Activated CD4-positive, alpha-beta T cell treated with anti-CD3 and anti-CD28 coated beads for 48 hours (primary cell): ENCODE data around the gene BRSK1.

Source experiments
- DNase-seq: peaks from one replicate; pipeline ENCODE4 v3.0.0-alpha.2; 2020

Gene BRSK1

DNA sequence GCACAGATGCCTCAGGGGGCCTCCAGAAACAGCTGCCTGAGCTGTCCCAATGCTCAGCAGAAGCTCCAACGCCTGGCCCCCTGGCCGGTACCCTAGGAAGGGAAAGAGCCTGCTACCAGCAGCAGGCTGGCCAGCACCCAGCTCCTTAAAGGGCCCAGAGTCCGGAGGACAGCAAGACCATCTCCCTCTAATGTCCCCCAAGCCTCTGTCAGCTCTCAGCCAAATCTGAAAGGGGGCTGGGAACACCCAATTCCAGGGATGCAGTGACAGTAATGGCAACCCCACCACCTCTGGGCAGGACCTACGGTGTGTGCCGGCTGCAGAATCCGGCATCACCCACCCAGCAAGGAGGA is 29.2 kb upstream of the BRSK1 start:
- DNase-seq = no peak

DNA sequence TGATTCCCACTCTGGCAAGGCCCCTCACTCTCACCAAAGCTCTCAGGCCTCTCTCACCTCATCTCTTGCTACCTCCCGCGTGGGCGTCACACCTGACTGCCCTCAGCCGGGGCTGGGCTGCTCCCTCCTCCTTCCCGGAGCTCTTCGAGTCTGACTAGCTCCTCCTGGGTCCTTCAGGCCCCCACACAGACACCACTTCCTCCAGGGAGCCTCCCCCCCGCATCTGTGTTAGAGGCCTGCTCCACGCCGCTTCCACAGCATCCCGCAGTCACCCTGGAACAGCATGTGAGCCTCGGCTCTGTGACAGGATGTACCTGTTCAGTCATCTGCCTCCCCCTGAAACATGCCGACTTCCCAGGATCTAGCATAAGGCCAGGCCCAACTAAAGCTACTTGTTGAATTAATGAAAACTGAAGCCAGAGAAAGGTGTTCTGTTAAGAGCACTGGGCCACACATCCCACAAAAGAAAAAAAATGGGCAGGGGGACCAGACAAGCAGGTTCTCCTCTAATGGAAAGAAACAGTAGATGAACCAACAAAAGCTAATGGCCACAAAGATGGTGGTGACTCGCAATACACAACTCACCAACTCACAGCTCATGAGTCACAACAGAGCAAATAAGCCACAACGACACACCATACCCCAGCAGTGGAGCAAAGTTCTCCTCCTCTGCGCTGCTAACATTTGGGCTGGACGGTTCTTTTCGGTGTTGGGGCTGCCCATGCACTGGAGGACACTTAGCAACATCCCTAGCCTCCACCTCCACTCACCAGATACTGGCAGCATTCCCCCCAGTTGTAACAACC is 28.0 kb upstream of the BRSK1 start:
- peak; percentile 75 for DNase-seq

DNA sequence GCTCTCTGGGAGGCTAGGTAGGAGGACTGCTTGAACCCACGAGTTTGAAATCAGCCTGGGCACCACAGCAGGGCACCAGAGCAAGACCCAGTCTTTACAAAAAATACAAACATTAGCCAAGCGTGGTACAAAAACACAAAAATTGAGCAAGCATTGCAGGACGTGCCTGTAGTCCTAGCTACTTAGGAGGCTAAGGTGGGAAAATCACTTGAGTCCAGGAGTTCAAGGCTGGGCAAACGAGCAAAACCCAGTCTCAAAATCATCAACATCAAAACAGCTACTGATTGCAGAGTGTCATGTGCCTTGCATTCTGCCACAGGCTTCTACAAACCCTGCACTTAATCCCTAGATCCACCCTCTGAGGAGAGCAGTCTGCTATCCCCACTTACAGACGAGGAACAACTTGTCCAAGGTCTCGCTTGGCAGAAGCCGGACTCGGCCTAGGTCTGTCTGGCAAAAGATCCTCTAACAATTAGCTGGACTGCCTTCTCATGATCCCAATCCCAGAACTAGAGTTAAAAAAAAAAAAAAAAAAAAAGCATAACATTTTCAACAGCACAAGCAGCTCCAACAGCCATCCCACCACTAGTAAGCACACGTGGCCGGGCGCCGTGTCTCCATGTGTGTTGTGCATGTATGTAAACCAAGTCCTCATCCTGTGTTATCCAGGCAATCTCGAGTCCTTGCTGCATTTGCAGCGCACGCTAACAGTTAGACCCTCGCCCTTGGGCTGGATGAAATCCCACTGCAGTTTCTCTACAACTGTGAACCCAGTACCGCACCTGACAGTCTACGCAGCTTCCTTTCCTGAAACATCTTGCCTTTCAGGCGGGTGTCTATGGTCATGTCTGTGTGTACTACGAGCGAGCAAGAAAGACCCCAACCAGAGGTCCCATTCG is 27.0 kb upstream of the BRSK1 start:
- DNase-seq = peak; percentile 34

DNA sequence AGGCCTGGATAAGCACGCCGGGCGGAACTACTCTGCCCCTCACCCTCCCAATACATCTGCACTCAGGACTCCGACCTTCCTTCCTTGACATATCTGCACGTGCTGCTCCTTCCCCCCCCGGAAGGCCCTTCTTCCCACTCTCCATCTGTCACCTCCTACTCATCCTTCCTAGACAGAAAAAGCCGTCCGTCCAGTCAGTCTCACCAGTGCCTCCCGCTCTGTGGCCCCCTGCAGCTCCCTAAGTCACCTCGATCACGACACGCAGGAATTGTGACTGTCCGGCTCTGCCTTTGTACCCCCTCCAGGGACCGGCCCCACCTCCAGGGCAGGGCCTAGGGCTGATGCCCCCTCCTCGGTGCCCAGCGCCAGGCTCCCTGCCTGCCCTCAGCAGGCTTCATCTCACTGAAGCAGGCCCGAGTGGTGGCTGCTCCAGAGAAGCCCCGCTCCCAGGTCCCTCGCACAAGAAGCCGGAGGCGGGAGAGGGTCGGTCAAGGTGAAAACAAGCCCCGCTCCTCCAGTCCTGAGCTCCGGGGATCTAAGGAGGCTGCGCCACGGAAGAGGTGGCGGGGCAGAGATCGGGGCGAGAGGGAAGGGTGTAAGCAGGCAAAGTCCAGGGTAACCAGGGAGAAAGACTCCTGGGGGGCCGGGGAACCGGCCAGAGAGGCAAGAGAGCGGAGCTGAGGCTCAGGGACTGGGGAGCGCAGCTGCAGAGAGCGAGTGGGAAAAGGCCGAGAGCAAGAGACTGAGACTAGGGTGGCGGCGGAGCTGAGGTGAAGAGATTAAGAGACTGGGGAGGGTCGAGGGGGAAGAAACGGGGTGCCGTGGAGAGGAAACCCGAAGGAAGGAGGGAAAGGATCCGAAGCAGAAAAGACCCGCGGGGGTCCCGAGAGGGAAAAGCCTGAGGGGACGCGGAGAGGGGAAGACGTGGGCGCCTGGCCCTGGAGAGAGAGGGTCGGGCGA is 26.1 kb upstream of the BRSK1 start:
- DNase-seq = peak; percentile 45

DNA sequence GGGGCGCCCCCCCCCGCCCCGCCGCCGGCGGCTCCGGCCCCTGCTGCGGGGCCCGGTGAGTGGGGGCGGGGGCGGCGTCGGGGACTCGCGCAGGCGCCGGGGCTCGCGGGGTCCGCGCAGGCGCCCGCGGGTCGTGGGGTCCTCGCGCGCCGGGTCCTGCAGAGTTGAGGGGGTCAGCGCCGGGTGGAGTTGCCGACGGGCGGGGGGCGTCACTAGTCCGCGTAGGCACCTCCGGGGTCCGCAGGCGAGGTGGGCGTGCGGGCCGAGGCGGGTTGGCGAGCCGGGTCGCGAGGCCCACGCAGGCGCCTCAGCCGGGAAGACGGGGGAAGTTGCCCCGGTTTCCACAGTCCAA is 25.3 kb upstream of the BRSK1 start:
- DNase-seq = peak; percentile 45

DNA sequence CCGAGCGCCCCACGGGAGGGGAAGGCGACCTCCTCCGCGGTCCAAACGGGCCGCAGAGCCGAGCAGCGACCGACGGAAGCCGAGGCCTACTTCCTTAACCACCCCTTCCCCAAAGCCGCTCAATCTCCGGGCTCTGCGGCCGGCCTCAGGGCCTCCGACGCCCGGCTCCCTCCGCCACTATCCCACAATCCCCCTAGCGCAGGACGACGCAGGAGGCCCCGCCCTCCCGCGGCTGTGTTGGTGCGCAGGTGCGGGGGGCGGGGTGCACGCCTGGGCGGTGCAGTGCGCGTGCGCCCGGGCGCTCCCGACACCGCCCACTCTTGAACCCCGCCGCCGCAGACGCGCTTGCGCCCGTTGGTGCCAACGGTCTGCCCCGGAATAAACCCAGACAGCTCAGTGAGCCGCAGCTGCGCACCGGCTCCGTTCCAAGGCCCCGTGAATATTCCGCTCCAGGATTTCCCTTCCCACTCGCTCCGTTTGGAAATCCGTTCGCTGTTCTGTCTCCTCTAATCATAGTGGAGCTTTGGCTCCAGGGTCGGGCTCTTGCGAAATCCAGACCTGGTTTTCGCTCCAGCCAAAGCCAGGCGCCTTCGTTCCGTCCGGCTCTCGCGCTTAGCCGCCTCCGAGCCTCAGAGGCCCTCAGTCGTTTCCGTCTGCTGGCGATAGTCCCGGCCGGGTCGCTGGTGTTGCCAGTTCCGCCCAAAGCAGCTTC is 24.8 kb upstream of the BRSK1 start, which contains the start of gene PPP6R1:
Gene PPP6R1 (minus strand): TSS at position 190 of the 712 bp plus-strand sequence. CDS start 11,914 bp downstream, outside the sequence.
- peak; percentile 96 for DNase-seq

DNA sequence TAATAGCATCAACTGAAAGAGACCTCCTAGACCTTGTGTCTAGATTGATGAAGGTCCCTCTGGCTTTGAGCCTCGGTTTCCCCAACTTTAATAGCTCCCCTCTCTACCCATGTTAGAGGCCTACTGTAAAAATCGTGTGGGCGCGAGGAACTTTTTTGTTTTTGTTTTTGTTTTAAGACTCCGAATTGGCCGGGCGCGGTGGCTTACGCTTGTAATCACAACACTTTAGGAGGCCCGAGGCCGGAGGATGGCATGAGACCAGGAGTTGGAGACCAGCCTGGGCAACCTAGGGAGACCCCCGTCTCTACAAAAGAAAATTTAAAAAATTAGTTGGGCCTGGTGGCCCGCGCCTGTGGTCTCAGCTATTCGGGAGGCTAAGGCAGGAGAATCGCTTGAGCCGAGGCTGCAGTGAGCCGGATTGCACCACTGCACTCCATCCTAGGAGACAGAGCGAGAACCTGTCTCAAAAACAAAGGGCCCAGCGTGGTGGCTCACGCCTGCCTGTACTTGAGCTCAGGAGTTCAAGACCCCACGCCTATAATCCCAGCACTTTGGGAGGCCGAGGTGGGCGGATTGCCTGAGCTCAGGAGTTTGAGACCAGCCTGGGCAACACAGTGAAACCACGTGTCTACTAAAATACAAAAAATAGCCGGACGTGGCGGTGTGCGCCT is 24.1 kb upstream of the BRSK1 start:
- peak; percentile 17 for DNase-seq

DNA sequence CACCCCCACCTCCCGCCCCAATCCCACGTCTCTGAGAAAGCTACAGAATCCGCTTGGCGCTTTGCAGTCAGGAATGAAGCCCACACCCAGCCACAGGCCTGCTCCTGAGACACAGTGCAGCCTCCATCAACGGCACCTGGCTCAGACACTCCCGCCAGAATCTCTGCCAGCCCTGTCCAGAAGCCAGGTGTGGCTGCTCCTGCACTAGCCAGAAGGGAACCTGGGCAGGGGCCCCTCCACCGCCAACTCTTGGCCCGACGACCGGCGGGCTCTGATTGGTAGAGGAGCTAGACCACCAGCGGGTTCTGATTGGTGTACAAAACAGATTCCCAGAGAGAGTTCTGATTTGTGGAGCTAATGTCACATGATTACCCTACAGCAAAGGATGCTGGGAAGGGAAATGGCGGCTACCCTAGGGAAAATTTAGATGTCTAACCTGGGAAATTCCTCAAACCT is 22.1 kb upstream of the BRSK1 start:
- no peak for DNase-seq

DNA sequence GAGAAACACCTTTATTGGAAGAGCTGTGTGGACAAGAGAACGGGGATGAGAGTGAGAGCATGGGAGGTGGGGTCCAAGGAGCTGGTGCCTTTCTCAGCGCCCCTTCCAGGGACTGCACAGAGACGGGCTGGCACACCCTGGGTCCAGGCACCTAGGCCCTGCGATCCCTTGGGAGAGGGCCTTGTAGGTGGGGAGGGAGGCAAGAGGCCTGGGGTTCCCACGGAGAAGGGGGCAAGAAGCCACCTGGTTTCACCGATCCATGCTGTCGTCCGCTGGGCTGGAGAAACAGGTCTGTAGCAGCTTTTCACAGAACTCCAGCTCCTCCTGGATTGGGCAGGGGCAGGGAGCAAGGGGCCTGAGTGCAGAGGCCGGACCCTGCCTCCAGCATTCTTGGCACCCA is 21.4 kb upstream of the BRSK1 start:
- no peak for DNase-seq

DNA sequence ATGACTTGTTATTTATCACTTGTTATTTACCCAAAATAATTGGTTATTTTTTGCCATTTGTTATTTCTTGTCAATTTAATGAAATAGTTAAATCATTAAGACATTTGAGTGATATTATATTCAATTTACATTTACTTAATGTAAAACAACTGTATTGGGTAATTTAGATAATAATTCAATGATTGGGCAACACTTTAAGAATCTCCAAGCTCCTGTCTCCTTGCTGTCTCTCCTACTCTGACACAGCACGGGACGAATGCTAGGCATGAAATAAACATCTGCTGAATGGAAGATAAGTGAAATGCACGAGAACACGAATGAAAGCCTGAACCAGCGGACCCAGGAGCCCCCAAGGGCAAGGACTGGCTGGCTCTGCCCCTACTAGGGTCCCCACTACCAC is 19.3 kb upstream of the BRSK1 start:
- DNase-seq = no peak

DNA sequence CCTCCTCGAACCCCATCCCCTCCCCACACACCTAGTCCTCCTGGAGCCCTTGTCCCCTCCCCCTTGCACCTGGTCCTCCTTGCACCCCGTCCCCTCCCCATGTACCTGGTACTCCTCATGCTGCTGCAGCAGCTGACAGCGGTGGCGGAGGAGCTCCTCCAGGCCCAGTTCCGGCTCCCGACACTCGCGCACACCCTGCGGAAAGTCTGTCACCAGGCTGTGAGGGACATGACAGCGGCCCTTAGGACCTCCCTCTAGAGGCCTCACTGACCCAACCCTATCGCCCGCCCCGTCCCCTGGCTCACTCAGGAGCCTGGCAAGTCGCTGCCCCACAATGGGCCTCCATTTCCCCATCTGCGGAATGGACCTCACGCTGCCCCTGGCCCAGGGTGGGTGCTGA is 18.6 kb upstream of the BRSK1 start:
- no peak for DNase-seq

DNA sequence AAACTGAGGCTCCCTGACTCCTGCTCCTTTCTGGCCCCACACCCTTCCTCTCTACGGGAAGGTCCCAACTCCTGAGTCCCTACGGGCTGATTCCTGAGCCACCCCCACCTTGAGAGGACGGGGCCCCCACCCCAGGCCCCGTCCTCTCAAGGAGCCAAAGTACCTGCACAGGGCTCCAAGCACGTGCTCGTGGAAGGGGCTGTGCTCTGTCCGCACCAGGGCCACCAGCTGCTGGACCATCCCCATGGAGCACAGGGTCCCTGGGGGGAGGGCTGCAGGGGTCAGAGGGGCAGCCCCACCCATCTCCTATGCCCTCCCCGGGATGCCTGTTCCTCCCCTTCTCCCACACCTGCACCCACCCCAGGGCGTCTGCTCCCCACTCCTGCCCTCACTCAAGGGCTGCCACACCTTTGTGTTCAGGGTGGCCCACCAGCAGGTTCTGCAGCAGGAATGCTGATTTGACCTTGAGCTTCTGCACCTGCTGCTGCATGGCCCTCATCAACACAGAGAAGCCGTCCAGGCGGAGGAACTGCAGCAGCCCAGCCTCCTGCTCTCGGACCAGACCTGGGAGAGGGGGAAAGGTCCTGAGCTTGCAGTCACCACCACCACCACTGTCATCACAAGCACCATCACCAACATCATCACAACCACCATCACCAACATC is 17.9 kb upstream of the BRSK1 start:
- DNase-seq = no peak

DNA sequence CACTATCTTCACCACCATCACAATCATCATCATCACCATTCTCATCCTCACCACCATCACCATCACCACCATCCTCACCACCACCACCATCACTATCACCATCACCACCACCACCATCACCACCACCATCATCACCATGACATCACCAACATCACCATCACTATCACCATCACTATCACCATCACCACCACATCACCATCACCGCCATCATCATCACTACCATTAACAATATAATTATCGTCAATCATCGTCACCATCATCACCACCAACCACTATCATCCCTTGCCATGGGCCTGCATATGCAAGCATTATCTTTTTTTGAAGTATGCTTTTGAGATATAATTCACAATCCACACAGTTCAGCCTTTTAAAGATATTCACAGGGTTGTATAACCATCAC is 17.4 kb upstream of the BRSK1 start:
- no peak for DNase-seq

DNA sequence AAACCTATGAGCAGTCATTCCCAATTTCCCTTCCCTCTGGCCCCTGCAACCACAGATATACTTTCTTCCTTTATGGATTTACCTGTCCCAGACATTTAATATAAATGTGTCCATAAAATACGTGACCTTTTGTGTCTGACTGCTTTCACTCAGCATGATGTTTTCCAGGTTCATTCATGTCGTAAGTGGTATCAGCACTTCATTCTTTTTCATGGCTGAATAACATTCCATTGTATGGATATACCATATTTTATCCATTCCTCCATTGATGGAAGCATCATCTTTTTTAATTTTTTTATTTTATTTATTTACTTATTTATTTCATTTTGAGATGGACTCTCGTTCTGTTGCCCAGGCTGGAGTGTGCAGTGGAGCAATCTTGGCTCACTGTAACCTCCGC is 17.0 kb upstream of the BRSK1 start:
- DNase-seq = no peak

DNA sequence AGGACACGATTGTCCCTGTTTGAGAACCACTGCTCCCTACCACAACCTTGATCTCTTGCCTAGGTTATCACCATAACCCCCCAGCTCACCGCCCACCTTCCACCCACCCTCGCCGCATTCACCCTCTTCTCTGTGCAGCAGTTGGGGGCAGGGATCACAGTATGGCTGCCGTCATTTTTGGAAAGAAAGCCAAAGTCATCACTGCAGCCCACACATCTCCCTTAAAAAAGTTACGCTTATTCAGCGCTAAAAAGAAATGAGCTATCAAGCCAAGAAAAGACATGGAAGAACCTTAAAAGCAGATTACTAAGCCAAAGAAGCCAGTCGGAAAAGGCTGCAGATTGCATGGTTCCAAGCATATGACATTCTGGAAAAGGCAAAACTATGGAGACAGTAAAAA is 14.5 kb upstream of the BRSK1 start:
- no peak for DNase-seq

DNA sequence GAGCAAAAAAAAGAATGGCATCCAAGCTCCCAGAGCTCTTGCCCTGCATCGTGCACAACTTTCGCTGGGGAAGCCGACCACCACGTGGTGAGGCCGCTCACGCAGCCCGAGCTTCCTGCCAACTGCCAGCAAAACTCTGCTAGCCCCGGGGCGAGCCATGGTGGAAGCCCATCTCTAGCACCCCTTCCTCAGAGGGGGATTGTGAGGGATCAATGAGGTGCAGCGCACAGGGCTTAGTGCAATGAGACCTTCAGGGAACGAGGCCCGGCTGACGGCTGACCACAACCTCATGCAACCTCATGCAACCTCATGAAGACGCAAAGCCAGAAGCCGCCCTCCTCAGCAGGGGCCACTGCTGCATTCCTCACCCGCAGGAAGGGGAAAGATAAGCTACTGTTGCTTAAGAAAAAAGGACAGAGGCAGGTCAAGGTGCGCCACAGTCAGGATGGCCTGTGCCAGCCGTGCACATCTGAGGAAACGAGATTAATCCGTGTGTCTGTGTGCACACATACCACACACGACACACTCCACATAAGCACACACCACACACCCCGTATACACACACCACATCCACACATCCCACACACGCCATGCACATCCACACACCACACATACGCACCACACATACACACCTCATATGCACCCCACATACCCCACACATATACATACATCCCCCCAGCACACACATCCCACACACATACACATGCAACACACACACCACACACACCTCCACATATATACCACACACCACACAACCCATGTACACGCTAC is 13.4 kb upstream of the BRSK1 start:
- no peak for DNase-seq

DNA sequence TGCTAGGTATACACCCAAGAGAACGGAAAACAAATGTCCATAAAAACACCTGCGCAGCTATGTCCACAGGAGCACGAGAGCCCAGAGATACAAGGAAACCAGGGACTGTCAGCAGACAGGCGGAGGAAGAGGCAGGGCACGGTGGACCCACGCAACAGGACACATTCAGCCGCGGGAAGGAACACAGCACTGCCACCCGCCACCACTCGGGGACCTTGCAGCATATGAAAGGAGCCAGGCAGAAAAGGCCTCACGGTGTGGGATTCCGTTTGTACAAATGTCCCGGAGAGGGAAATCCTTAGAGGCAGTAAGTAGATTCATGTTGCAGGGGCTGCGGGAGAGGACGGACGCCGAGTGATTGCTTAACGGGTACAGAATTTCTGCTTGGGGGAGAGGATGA is 11.7 kb upstream of the BRSK1 start:
- DNase-seq = no peak

DNA sequence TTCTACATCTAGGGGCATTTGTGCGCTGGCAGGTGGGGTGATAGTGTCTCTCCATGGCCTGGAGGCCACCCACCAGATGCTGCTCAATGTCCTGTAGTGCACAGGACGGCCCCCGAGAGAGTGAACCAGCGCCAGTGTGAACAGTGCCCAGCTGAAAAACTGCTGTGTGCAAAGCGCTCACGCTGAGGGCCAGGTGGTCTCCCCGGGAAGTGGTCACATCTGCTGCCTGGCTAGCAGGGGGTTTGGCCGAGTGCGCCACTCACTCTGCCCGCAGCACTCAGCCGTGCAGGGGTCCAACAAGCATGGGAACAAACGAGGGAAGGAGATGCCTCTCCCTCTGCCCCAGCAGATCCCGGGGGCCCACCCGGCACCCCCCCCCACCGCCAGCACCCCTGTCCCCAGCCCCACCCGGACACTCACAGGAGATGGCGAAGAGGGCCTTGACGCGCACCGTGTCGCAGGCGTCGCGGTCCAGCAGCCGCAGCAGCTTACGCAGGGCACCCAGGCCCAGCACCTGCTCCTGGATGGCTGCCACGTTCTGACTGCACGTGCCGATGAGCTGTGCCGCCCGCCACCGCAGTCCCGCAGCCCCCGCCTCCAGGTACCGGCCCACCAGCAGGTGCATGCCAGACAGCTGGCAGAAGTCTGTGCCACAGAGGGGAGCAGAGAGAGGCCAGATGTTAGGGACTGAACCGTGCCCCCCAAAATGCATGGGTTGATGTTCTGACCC is 9.7 kb upstream of the BRSK1 start:
- no peak for DNase-seq
